Measurements from ENCODE around the gene SEC61G. TPM values are rescaled to one million over a fixed set of nuclear protein-coding genes. Genes with fewer than 3 reads are reported as not detected.

Gene SEC61G
- total and polyA plus RNA-seq, 9 donors, result 66.7 to 187 (median 110) TPM

GRCh38 chr7:54749200-54749599 is 9.8 kb downstream of the SEC61G start:
- Histone ChIP-seq H3K4me3 (no peak overlapping the region), H3K27ac (no peak overlapping the region), H3K36me3 (no peaks in the 10 kb centered on the region), H3K9me3 (no peaks in the 10 kb centered on the region), H3K27me3 (no peaks in the 10 kb centered on the region), H3K4me1 (ENCODE audit: insufficient read depth) (no peaks in the 10 kb centered on the region)
- DNase-seq, result no peak
- intact Hi-C loops (cut with DNase I), result no loop called here
- TF ChIP-seq EP300 (IDR thresholded peaks at IDR 0.05) (no peak), CTCF (IDR thresholded peaks at IDR 0.05) (no peak), POLR2A (IDR thresholded peaks at IDR 0.05) (no peak)
- 70 to 90% (median 86%) methylated on average over 6 of the region's 6 CpGs for WGBS, 3 donors

- H3K36me3 ChIP-seq, result no peaks in the 10 kb centered on the region
- no peak overlapping the region for H3K4me3 ChIP-seq
- TF ChIP-seq POLR2A (IDR thresholded peaks at IDR 0.05) (no peak), CTCF (IDR thresholded peaks at IDR 0.05) (no peak)
- DNase-seq, result no peak
- intact Hi-C loops (cut with DNase I), result no loop called here
- 92 to 94% (median 93%) methylated on average over 5 of the region's 5 CpGs for WGBS, 3 donors
- no peaks in the 10 kb centered on the region for H3K4me1 ChIP-seq (ENCODE audit: insufficient read depth)
- no peak overlapping the region for H3K27ac ChIP-seq
- H3K27me3 ChIP-seq, result no peaks in the 10 kb centered on the region
- no peaks in the 10 kb centered on the region for H3K9me3 ChIP-seq
These were observed 11.8 kb downstream of the SEC61G start for GRCh38 chr7:54747234-54747633.

- no peak overlapping the region for H3K27ac ChIP-seq
- no peaks in the 10 kb centered on the region for H3K36me3 ChIP-seq
- H3K4me3 ChIP-seq, result no peak overlapping the region
- H3K4me1 ChIP-seq (ENCODE audit: insufficient read depth), result no peaks in the 10 kb centered on the region
- DNase-seq, result no peak
- H3K27me3 ChIP-seq, result no peaks in the 10 kb centered on the region
- no peaks in the 10 kb centered on the region for H3K9me3 ChIP-seq
- WGBS, 3 donors, result 43 to 60% (median 55%) methylated on average over 1 of the region's 1 CpG
- intact Hi-C loops (cut with DNase I), result no loop called here
- TF ChIP-seq EP300 (IDR thresholded peaks at IDR 0.05) (no peak), POLR2A (IDR thresholded peaks at IDR 0.05) (no peak), CTCF (IDR thresholded peaks at IDR 0.05) (no peak)
These were observed 15.4 kb downstream of the SEC61G start for GRCh38 chr7:54743580-54743979.

- no peak overlapping the region for H3K4me3 ChIP-seq
- no peak overlapping the region for H3K27ac ChIP-seq
- no peak for DNase-seq
- no peaks in the 10 kb centered on the region for H3K36me3 ChIP-seq
- intact Hi-C loops (cut with DNase I), result no loop called here
- WGBS, 3 donors, result 90 to 96% (median 93%) methylated on average over 1 of the region's 1 CpG
- no peaks in the 10 kb centered on the region for H3K9me3 ChIP-seq
- no peak for TF ChIP-seq CTCF (IDR thresholded peaks at IDR 0.05)
- no peak for TF ChIP-seq POLR2A (IDR thresholded peaks at IDR 0.05)
- TF ChIP-seq EP300 (IDR thresholded peaks at IDR 0.05), result no peak
- no peaks in the 10 kb centered on the region for H3K4me1 ChIP-seq (ENCODE audit: insufficient read depth)
- no peaks in the 10 kb centered on the region for H3K27me3 ChIP-seq
These were observed 20.3 kb downstream of the SEC61G start for GRCh38 chr7:54738737-54739136.

GRCh38 chr7:54729107-54729506 is 29.9 kb downstream of the SEC61G start:
- DNase-seq, result no peak
- H3K36me3 ChIP-seq, result no peaks in the 10 kb centered on the region
- TF ChIP-seq POLR2A (IDR thresholded peaks at IDR 0.05), result no peak
- no peaks in the 10 kb centered on the region for H3K9me3 ChIP-seq
- 83 to 100% (median 90%) methylated on average over 1 of the region's 1 CpG for WGBS, 3 donors
- H3K4me1 ChIP-seq (ENCODE audit: insufficient read depth), result no peaks in the 10 kb centered on the region
- intact Hi-C loops (cut with DNase I), result no loop called here
- no peaks in the 10 kb centered on the region for H3K27me3 ChIP-seq
- H3K4me3 ChIP-seq, result no peak overlapping the region
- no peak overlapping the region for H3K27ac ChIP-seq
